Measurements from ENCODE around the gene SLC22A4. TPM values are rescaled to one million over a fixed set of nuclear protein-coding genes. Genes with fewer than 3 reads are reported as not detected.

Gene SLC22A4
- polyA plus RNA-seq, 2 of the 4 experiments (the other 2 are of a cell fraction), result 3.2 to 4.6 TPM

- POLR2A ChIA-PET, result interaction anchor here (0.5 to 0.8 kb wide), 2 partner anchors 33 to 42 kb away, joined by 3 read pairs; no protein-coding TSS in a partner anchor
- TF ChIP-seq MAZ (IDR thresholded peaks at IDR 0.05; ENCODE audit: borderline replicate concordance, low read depth, low read length) (no peak), ZNF302 (CRISPR knock-in tag; IDR thresholded peaks at IDR 0.05) (no peak), CHD4 (IDR thresholded peaks at IDR 0.05; ENCODE audit: borderline replicate concordance) (no peak), HEYL (CRISPR knock-in tag; IDR thresholded peaks at IDR 0.05) (no peak), HOXA7 (CRISPR knock-in tag; IDR thresholded peaks at IDR 0.05) (no peak), PHF8 (IDR thresholded peaks at IDR 0.05; ENCODE audit: borderline replicate concordance, low read depth) (no peak), BCL3 (IDR thresholded peaks at IDR 0.05) (no peak), EHF (CRISPR knock-in tag; IDR thresholded peaks at IDR 0.05) (no peak), ESRRA (IDR thresholded peaks at IDR 0.05; ENCODE audit: borderline replicate concordance, low read length) (no peak), PBX3 (IDR thresholded peaks at IDR 0.05) (no peak), POLR2AphosphoS2 (conservative IDR thresholded peaks at IDR 0.05; ENCODE audit: low read length) (no peak), NFE2L2 (conservative IDR thresholded peaks at IDR 0.05; ENCODE audit: low read length) (no peak), KDM5A (IDR thresholded peaks at IDR 0.05) (no peak), TFCP2L1 (CRISPR knock-in tag; IDR thresholded peaks at IDR 0.05) (no peak), CBX8 (IDR thresholded peaks at IDR 0.05) (no peak), ZFP36 (IDR thresholded peaks at IDR 0.05; ENCODE audit: borderline replicate concordance, partially characterized antibody) (no peak), RFX5 (IDR thresholded peaks at IDR 0.05) (no peak)
- CTCF ChIA-PET, result interaction anchor here (0.9 to 1.4 kb wide), 2 partner anchors 11 to 41 kb away, joined by 3 read pairs; partner anchors contain the start of gene SLC22A4
Measured at GRCh38 chr5:132335402-132335801, 41.2 kb downstream of the SLC22A4 start.

DNA sequence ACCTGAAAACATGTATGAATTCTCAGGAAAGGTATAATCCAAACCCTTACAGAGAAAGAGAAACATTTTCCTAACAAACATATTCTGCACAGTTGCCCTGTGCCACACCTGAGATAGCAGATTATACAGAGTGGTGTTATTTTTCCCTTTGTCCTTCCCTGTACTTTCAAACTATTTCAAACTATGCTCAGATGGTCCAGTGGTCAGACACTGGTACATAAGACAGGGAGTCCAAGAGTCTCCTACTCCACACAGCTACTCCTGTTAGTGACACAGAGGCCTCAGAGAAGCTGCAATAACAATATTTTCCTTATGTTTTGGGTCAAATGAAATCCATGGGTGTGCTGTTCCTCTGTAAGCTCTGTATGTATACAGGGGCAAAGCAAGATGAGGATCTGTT, 45.3 kb downstream of the SLC22A4 start:
- DNase-seq (ENCODE audit: low read depth in 1 of 2, low spot score in 1 of 2), result no peak
- POLR2A ChIA-PET, result no interaction called here
- no peak for TF ChIP-seq CTCF (IDR thresholded peaks at IDR 0.05)
- TF ChIP-seq MYC (IDR thresholded peaks at IDR 0.05; ENCODE audit: borderline replicate concordance, low read length), result no peak
- TF ChIP-seq, protein P1, sequence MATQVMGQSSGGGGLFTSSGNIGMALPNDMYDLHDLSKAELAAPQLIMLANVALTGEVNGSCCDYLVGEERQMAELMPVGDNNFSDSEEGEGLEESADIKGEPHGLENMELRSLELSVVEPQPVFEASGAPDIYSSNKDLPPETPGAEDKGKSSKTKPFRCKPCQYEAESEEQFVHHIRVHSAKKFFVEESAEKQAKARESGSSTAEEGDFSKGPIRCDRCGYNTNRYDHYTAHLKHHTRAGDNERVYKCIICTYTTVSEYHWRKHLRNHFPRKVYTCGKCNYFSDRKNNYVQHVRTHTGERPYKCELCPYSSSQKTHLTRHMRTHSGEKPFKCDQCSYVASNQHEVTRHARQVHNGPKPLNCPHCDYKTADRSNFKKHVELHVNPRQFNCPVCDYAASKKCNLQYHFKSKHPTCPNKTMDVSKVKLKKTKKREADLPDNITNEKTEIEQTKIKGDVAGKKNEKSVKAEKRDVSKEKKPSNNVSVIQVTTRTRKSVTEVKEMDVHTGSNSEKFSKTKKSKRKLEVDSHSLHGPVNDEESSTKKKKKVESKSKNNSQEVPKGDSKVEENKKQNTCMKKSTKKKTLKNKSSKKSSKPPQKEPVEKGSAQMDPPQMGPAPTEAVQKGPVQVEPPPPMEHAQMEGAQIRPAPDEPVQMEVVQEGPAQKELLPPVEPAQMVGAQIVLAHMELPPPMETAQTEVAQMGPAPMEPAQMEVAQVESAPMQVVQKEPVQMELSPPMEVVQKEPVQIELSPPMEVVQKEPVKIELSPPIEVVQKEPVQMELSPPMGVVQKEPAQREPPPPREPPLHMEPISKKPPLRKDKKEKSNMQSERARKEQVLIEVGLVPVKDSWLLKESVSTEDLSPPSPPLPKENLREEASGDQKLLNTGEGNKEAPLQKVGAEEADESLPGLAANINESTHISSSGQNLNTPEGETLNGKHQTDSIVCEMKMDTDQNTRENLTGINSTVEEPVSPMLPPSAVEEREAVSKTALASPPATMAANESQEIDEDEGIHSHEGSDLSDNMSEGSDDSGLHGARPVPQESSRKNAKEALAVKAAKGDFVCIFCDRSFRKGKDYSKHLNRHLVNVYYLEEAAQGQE (IDR thresholded peaks at IDR 0.05), result no peak
- no peak for TF ChIP-seq ESRRA (IDR thresholded peaks at IDR 0.05; ENCODE audit: borderline replicate concordance, low read length)
- Histone ChIP-seq H3K4me1 (peaks cover 40% of the 10 kb centered on the region), H3K9me3 (no peaks in the 10 kb centered on the region), H3K27ac (peak overlapping the region; percentile 4 to 10; a peak in 2 of 6 replicates), H3K4me2 (peak overlapping the region; percentile 38), H3K4me3 (no peak overlapping the region)
- ATAC-seq, result peak; percentile 30 to 54; a peak in 3 of 6 replicates
- no peak for FAIRE-seq
- CTCF ChIA-PET, result interaction anchor here (0.7 to 2.6 kb wide), 3 partner anchors 12 to 556 kb away, joined by 3 to 9 read pairs (median 3); no protein-coding TSS in a partner anchor

More at GRCh38 chr5:132335402-132335801, 41.2 kb downstream of the SLC22A4 start:
- H3K27ac ChIP-seq, result no peak overlapping the region
- ATAC-seq (no peak), DNase-seq (ENCODE audit: low read depth in 1 of 2, low spot score in 1 of 2) (no peak), FAIRE-seq (no peak)
- H3K4me1 ChIP-seq, result peaks cover 25% of the 10 kb centered on the region
- no peak overlapping the region for H3K4me3 ChIP-seq
- H3K9me3 ChIP-seq, result no peaks in the 10 kb centered on the region
- H3K4me2 ChIP-seq, result no peak overlapping the region; the same call in 2 of the 3 replicates

All from A549 (cell line).